HG03045 (cell line): ENCODE measurements around the gene TMEM201.
"Not testable (repeated sequence)": the region's sequence is repeated elsewhere in the genome, so short reads cannot be mapped to it uniquely, and the experiment has no call there.

Experiments
- ATAC-seq: cut with Tn5 transposase; IDR thresholded peaks from one replicate; pipeline ENCODE4 v1.9.1; 2021; ENCODE audit warnings: mild to moderate bottlenecking, moderate library complexity; ENCODE audit not compliant: unreplicated experiment

The TMEM201 gene

DNA sequence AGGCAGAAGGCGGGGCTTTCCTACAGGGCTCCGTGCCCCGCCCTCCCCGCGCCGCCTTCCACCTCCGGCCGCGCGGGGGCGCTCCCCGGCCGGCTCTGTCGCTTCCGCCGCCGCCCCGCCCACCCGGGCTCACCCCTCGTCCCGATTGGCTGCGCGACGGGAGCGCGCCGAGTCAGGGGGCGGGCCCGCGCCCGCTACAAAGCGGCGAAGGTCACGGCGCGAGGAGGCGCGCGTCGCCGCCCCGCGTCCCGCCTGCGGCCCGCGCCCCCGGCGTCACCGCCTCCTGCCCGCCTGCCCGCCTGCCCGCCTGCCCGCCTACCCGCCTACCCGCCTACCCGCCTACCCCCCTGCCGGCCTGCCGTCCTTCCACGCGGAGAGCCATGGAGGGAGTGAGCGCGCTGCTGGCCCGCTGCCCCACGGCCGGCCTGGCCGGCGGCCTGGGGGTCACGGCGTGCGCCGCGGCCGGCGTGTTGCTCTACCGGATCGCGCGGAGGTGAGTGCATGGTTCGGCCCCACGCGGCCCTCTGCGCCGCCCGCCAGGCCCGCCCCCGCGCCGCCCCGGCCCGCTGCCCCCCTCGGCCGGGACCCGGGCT lies at the start of gene TMEM201:
Gene TMEM201, plus strand, starts transcription at position 361 of the 593 bp plus-strand sequence. Its CDS starts 20 bp downstream, at position 381.
- peak; percentile 70 for ATAC-seq

- ATAC-seq = peak; percentile 92
Observed at GRCh38 chr1:9539165-9539828, 49.4 kb upstream of the TMEM201 start, which contains the start of gene SLC25A33. TSS of gene SLC25A33 (plus strand) at chr1:9539465. CDS start at chr1:9539692, 227 bp downstream.

GRCh38 chr1:9539829-9540550 lies 48.7 kb upstream of the TMEM201 start:
- peak; percentile 48 for ATAC-seq

- ATAC-seq = no peak
Observed at GRCh38 chr1:9542430-9542829, 46.3 kb upstream of the TMEM201 start.

- ATAC-seq = no peak
Observed at GRCh38 chr1:9544926-9545325, 43.8 kb upstream of the TMEM201 start.

DNA sequence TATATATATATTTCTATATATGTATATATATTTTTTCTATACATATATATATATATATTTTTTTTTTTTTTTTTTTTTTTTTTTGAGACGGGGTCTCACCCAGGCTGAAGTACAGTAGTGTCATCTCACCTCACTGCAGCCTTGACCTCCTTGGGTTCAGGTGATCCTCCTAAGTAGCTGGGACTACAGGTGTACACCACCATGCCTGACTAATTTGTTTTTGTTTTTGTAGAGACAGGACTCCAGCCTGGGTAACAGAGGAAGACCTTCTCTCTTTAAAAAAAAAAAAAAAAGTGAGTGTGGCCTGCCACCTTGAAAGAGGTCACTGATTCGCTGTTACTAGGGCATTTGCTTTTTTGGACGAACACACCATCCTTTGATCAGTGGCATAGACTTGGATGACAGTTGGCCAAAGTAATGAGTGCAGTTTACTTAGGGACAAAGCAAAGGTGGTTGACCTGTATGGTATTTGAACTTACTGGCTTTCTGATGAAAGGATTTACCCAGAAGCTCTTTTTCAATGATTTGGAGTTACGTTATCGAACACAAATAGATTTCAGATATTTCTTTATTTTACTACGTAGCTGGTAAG lies 38.7 kb upstream of the TMEM201 start:
- ATAC-seq = no peak

DNA sequence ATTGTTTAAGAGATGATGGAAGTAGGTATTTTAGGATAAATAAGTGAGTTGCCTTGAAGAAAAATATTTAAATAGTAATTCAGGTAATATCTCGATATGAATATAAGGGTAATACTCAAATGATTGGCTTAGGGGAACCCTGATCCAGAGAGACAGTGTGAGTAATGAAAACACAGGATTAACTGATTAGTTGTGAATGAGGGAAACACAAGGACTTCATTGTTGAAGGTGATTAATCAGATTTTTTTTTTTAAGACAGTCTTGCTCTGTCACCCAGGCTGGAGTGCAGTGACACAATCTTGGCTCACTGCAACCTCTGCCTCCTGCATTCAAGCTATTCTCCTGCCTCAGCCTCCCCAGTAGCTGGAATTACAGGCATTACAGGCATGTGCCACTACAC lies 36.7 kb upstream of the TMEM201 start:
- no peak for ATAC-seq

GRCh38 chr1:9553736-9554144 lies 35.0 kb upstream of the TMEM201 start:
- no peak for ATAC-seq

DNA sequence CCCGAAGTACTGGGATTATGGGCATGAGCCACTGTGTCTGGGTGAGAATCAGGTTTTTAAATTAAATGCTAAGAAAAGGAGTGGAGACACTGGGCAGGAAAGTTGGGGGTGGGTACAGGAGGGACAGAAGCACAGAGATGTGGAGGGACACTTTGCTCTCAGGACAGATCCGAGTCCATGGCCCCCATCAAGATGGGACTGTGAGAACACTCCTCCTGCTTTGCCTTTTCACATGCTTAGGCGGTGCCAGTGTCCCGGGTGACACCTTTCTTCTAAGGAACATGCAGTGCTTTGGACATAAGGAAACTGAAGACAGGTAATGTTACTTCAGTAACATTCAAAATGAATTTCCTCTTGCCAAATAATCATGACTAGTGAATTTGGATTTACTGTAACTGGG lies 32.8 kb upstream of the TMEM201 start:
- no peak for ATAC-seq

- ATAC-seq = no peak
Observed at GRCh38 chr1:9557624-9558023, 31.1 kb upstream of the TMEM201 start.

DNA sequence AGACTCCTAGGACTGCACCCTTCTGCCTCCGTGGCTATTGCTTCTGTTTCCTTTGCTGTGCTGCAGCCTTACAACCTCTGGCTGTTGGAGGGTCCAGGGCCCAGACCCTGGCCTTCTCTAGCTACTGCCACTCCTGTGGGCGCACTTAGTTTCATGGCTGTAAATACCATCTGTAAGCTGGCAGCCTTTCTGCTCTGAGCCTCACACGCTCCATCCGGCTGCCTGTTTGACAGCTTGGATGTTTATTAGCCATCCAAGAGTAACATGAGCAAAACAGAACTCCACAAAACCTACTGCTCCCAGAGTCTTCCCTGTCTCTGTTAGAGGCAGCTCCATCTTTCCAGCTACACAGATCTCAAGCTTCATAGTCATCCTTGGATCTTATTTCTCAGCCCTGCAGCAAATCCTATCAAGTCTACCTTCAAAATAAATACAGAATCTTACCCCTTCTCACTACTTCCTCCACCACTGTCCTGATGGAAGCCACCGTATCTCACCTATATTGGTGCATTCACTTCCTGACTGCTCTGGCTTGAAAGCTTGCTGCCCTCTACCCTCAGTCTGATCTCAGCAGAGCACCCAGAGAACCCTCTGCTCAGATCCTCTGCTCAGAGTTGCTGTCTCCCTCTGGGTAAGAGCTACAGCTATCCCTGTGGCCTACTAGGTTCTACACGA lies 30.3 kb upstream of the TMEM201 start:
- no peak for ATAC-seq

DNA sequence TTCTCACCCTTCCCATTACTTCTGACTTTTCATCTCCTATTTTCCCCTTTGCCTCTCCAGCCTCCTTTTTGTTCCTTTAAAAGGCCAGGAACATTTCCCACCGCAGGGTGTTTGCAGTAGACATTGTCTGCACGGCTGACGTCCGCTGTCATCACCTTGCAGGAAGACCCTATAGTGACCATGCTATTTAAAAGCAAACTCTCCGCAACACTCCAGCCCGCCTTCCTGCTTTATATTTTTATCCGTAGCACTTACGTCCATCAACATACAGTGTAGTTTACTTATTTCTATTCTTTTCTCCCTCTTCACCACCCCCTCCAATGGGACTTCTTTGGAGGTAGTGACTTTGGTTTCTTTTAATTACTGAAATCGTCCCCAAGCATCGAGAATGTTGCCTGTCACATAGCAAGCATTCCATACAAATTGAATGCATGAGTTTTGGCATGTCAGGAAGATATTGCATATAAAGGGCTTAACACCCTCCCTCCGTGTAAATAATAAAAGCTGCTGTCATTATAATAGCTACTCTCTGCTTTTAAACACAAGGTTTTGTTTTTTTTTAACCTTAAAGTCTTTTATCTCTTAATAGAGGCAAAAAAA lies 29.7 kb upstream of the TMEM201 start:
- no peak for ATAC-seq

DNA sequence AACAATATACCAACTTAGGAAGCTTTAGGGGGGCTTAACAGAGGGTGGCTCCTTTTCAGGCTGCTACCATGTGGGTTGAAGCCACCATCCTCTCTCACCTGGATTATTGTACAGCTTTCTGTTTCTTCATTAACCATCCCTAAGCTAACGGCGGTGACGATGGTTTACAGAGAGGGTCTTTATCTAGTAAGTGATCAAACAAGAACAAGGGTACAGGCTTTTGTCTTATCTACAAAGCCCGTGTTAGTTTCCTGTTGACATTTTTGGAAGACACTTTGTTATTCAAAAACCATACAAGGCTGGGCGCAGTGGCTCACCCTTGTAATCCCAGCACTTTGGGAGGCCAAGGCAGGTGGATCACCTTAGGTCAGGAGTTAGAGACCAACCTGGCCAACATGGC lies 29.0 kb upstream of the TMEM201 start:
- ATAC-seq = no peak

DNA sequence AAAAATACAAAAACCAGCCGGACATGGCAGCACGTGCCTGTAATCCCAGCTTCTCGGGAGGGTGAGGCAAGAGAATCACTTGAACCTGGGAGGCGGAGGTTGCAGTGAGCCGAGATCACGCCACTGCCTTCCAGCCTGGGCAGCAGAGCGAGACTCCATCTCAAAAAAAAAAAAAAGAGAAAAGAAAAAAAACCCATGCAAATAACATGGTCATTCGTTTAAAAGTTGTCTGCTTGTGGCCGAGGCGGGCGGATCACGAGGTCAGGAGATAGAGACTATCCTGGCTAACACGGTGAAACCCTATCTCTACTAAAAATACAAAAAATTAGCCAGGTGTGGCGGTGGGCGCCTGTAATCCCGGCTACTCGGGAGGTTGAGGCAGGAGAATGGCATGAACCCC lies 28.6 kb upstream of the TMEM201 start:
- not testable (repeated sequence) for ATAC-seq

DNA sequence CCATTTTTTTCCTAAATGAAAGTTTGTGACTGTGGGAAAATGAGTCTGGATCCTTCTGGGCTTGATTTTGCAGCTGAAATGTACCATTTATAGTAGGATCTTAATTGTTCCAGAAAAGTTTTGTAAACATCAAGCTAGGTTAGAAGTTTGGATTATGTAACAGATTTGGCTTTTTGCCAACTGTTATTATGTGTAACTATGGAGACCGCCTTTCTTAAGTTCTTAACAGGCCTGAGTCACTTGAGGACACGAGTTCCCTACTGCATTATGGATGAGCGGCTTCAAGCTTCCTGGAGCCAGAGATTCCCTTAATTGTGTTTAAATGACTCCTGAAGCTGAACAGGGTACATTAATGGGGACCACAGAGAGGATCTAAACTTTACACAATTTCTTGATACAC lies 27.3 kb upstream of the TMEM201 start:
- ATAC-seq = no peak

- ATAC-seq = no peak
Observed at GRCh38 chr1:9569267-9569666, 19.4 kb upstream of the TMEM201 start.

- ATAC-seq = not testable (repeated sequence)
Observed at GRCh38 chr1:9570886-9571529, 17.7 kb upstream of the TMEM201 start.

- no peak for ATAC-seq
Observed at GRCh38 chr1:9573723-9574122, 15.0 kb upstream of the TMEM201 start.

DNA sequence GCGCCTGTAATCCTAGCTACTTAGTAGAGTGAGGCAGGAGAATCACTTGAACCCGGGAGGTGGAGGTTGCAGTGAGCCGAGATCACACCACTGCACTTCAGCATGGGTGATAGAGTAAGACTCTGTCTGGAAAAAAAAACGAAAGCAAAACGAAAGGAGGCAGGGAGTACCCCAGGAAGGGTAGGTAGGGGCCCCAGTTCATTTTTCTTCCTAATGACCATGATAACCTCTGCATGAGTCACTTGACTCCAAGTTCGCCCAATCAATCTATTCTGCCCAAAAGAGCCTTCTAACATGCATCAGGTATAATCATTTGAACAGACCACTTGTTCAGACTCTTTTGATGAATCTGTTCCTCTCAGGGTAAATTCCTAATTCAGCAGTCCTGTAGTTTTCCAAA lies 13.2 kb upstream of the TMEM201 start:
- ATAC-seq = no peak

DNA sequence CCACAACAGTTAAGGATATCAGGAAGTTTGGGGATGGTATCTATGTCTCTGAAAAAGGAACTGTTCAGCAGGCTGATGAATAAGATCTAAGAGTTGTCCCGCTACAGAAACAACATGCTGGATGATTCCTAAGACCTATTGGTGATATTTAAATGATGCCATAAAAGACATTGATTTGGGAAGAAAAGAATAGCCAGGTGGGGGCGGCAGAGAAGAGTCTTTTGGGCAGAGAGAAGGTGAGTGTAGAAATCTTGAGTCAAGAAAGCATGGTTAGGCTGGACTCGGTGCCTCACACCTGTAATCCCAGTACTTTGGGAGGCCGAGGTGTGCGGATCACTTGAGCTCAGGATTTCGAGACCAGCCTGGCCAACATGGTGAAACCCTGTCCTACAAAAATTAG lies 11.8 kb upstream of the TMEM201 start:
- no peak for ATAC-seq
